ENCODE measurements around the gene AMPD3.

The AMPD3 gene

GRCh38 chr11:10438458-10438857, 16.6 kb upstream of the AMPD3 start:
- peak; percentile 50 for DNase-seq (ENCODE audit: low read depth)

GRCh38 chr11:10439351-10439750, 15.7 kb upstream of the AMPD3 start:
- DNase-seq (ENCODE audit: low read depth), result no peak

GRCh38 chr11:10439924-10440323, 15.1 kb upstream of the AMPD3 start:
- no peak for DNase-seq (ENCODE audit: low read depth)

- no peak for DNase-seq (ENCODE audit: low read depth)
Observed at GRCh38 chr11:10440401-10440800, 14.7 kb upstream of the AMPD3 start.

GRCh38 chr11:10441091-10441490, 14.0 kb upstream of the AMPD3 start:
- no peak for DNase-seq (ENCODE audit: low read depth)

- no peak for DNase-seq (ENCODE audit: low read depth)
Observed at GRCh38 chr11:10441652-10442503, 13.2 kb upstream of the AMPD3 start.

GRCh38 chr11:10443152-10443551, 11.9 kb upstream of the AMPD3 start:
- DNase-seq (ENCODE audit: low read depth), result no peak

- DNase-seq (ENCODE audit: low read depth), result no peak
Observed at GRCh38 chr11:10443721-10444235, 11.3 kb upstream of the AMPD3 start.

GRCh38 chr11:10444725-10445315, 10.2 kb upstream of the AMPD3 start:
- no peak for DNase-seq (ENCODE audit: low read depth)

- DNase-seq (ENCODE audit: low read depth), result no peak
Observed at GRCh38 chr11:10447445-10447844, 7.6 kb upstream of the AMPD3 start.

- peak; percentile 15 for DNase-seq (ENCODE audit: low read depth)
Observed at GRCh38 chr11:10450462-10451425, 4.3 kb upstream of the AMPD3 start.

GRCh38 chr11:10451426-10452116, 3.5 kb upstream of the AMPD3 start:
- DNase-seq (ENCODE audit: low read depth), result no peak

GRCh38 chr11:10452211-10452767, 2.8 kb upstream of the AMPD3 start:
- no peak for DNase-seq (ENCODE audit: low read depth)

- DNase-seq (ENCODE audit: low read depth), result no peak
Observed at GRCh38 chr11:10453261-10453660, 1.8 kb upstream of the AMPD3 start.

- peak; percentile 89 for DNase-seq (ENCODE audit: low read depth)
Observed at GRCh38 chr11:10455637-10456487, 798 bp downstream of the AMPD3 start.

GRCh38 chr11:10456519-10456918, 1.5 kb downstream of the AMPD3 start:
- peak; percentile 13 for DNase-seq (ENCODE audit: low read depth)

GRCh38 chr11:10457901-10458300, 2.8 kb downstream of the AMPD3 start:
- no peak for DNase-seq (ENCODE audit: low read depth)

GRCh38 chr11:10459029-10459970, 4.2 kb downstream of the AMPD3 start:
- DNase-seq (ENCODE audit: low read depth), result no peak

- no peak for DNase-seq (ENCODE audit: low read depth)
Observed at GRCh38 chr11:10460611-10461275, 5.7 kb downstream of the AMPD3 start.
